ENCODE measurements around the gene NXPE1.
"Not testable (repeated sequence)": the region's sequence is repeated elsewhere in the genome, so short reads cannot be mapped to it uniquely, and the experiment has no call there.

The NXPE1 gene

DNA sequence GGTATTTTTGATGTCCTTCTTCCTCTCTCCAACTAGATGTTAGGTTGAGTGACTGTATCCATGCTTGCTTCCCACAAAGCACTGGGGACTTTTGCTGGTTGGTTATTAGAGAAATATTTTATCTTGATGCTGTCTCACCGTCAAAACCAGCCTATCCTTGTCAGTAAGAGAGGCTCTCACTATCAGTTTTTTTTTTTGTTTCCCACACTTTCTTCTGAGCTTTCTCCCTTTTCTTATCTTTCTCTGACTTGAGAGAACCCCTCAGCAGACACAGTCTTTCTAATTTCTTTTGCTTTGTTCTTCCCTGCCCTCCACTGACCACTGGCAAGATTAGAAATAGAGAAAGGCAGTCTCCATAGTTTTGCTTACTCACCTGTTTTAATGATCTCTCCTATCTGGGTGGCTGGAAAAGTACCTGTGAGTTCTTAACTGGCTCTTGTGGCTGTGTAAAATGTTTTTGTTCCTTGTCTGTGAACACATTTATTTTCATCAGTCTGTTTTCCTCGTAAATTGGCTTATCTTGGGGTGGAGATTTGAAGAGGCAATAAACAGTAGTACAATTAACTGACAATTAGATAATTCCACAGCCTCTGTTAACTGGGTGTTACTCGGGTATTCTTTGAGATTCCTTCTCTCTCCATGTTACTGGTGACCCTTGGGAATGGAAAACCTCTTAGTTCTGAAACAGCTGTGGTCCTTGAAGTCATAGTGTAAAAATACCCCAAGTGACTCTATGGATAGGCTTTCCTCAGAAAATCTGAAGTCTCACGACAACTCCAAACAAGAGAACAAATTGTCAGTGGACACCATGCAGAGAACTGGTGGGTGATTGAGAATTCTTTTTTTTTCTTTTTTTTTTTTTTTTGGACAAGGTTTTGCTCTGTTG lies at the start of gene NXPE1:
NXPE1 (minus strand) TSS at position 457 of the 886 bp plus-strand sequence. CDS start 8,680 bp downstream, outside the sequence.
- DNase-seq: no peak

DNA sequence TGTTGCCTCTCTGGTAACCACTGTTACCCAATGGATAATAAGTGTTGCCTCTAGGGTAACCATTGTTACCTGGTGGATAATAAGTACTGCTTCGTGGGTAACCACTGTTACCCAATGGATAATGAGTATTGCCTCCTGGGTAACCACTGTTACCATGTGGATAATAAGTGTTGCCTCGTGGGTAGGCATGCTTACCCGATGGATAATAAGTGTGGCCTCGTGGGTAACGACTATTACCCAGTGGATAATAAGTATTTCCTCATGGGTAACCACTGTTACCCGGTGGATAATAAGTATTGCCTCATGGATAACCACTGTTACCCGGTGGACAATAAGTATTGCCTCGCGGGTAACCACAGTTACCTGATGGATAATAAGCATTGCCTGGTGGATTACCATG lies 49.7 kb upstream of the NXPE1 start:
- no peak for DNase-seq

DNA sequence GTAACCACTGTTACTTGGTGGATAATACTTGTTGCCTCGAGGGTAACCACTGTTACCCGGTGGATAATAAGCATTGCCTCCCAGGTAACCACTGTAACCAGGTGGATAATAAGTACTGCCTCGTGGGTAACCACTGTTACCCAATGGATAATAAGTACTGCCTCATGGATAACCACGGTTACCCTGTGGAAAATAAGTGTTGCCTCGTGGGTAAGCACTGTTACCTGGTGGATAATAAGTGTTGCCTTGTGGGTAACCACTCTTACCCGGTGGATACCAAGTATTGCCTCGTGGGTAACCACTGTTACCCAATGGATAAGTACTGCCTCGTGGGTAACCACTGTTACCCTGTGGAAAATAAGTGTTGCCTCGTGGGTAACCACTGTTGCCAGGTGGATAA lies 48.9 kb upstream of the NXPE1 start:
- not testable (repeated sequence) for DNase-seq

DNA sequence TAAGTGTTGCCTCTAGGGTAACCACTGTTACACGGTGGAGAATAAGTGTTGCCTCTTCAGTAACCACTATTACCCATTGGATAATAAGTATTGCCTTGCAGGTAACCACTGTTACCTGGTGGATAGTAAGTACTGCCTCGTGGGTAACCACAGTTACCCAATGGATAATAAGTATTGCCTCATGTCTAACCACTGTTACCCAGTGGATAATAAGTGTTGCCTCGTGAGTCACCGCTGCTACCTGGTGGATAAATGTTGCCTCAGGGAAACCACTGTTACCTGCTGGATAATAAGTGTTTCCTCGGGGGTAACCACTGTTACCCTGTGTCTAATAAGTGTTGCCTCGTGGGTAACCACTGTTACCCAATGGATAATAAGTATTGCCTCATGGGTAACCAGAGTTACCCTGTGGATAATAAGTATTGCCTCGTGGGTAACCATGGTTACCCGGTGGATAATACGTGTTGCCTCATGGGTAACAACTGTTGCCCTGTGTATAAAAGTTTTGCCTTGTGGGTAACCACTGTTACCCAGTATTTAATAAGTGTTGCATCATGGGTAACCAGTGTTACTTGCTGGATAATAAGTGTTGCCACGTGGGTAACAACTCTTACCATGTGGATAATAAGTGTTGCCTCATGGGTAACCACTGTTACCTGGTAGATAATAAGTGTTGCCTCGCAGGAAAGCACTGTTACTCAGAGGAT lies 48.2 kb upstream of the NXPE1 start:
- DNase-seq: no peak

DNA sequence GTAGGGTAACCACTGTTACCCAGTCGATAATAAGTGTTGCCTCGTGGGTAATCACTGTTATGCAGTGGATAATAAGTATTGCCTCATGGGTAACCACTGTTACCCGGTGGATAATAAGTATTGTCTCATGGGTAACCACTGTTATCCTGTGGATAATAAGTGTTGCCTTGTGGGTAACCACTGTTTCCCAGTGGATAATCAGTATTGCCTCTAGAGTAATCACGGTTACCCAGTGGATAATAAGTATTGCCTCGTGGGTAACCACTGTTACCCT lies 47.1 kb upstream of the NXPE1 start:
- not testable (repeated sequence) for DNase-seq

DNA sequence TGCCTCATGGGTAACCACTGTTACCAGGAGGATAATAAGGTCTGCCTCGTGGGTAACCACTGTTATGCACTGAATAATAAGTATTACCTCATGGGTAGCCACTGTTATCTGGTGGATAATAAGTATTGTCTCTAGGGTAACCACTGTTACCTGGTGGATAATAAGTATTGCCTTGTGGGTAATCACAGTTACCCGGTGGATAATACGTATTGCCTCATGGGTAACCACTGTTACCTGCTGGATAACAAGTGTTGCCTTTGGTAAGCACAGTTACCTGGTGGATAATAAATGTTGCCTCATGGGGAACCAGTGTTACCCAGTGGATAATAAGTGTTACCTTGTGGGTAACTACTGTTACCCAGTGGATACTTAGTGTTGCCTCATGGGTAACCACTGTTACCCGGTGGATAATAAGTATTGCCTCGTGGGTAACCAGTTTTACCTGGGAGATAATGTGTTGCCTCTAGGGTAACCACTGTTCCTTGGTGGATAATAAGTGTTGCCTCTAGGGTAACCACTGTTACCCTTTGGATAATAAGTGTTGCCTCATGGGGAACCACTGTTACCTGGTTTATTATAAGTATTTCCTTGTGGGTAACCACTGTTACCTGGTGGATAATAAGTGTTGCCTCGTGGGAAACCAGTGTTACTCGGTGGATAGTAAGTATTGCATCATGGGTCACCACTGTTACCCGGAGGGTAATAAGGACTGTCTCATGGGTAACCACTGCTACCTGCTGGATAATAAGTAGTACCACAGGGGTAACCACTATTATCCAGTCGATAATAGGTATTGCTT lies 46.5 kb upstream of the NXPE1 start:
- DNase-seq: no peak

DNA sequence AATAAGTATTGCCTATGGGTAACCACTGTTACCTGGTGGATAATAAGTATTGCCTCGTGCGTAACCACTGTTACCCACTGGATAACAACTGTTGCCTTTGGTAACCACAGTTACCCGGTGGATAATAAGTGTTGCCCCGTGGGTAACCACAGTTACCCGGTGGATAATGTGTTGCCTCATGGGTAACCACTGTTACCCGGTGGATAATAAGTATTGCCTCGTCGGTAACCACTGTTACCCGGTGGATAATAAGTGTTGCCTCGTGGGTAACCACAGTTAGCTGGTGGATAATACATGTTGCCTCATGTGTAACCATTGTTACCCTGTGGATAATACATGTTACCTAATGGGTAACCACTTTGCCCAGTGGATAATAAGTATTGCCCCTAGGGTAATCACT lies 45.7 kb upstream of the NXPE1 start:
- DNase-seq: no peak

DNA sequence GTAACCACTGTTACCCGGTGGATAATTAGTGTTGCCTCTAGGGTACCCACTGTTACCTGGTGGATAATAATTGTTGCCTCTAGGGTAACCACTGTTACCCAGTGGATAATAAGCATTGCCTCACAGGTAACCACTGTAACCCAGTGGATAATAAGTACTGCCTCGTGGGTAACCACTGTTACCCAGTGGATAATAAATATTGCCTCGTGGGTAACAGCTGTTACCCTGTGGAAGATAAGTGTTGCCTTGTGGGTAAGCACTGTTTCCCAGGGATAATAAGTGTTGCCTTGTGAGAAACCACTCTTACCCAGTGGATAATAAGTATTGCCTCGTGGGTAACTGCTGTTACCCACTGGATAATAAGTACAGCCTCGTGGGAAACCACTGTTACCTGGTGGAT lies 45.2 kb upstream of the NXPE1 start:
- no peak for DNase-seq

DNA sequence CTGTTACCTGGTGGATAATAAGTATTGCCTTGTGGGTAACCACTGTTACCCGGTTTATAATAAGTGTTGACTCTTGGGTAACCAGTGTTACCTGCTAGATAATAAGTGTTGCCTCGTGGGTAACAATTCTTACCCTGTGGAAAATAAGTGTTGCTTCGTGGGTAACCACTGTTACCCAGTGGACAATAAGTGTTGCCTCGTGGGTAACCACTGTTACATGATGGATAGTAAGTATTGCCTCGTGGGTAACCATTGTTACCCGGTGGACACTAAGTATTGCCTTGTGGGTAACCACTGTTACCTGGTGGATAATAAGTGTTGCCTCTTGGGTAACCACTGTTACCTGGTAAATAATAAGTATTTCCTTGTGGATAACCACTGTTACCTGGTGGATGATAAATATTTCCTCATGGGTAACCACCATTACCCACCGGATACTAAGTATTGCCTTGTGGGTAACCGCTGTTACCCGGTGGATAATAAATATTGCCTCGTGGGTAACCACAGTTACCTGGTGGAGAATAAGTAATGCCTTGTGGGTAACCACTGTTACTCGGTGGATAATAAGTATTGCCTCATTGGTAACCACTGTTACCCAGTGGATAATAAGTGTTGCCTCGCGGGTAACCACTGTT lies 44.6 kb upstream of the NXPE1 start:
- no peak for DNase-seq

DNA sequence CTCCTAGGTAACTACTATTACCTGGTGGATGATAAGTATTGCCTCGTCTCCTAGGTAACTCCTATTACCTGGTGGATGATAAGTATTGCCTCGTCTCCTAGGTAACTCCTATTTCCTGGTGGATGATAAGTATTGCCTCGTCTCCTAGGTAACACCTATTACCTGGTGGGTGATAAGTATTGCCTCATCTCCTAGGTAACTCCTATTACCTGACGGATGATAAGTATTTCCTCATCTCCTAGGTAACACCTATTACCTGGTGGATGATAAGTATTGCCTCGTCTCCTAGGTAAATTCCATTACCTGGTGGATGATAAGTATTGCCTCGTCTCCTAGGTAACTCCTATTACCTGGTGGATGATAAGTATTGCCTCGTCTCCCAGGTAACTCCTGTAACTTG lies 43.5 kb upstream of the NXPE1 start:
- DNase-seq: not testable (repeated sequence)

DNA sequence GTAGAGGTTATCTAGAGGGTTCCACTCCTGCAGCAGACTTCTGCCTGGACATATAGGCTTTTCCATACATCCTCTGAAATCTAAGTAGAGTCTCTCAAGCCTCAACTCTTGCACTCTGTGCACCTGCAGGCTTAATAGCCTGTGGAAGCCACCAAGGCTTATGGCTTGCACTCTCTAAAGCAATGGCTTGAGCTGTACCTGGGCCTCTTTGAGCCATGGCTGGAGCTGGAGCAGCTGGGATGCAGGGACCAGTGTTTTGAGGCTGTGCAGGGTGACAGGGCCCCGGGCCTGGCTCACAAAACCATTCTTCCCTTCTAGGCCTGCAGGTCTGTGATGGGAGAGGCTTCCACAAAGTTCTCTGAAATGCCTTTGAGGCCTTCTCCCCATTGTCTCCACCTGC lies 38.8 kb upstream of the NXPE1 start:
- no peak for DNase-seq

DNA sequence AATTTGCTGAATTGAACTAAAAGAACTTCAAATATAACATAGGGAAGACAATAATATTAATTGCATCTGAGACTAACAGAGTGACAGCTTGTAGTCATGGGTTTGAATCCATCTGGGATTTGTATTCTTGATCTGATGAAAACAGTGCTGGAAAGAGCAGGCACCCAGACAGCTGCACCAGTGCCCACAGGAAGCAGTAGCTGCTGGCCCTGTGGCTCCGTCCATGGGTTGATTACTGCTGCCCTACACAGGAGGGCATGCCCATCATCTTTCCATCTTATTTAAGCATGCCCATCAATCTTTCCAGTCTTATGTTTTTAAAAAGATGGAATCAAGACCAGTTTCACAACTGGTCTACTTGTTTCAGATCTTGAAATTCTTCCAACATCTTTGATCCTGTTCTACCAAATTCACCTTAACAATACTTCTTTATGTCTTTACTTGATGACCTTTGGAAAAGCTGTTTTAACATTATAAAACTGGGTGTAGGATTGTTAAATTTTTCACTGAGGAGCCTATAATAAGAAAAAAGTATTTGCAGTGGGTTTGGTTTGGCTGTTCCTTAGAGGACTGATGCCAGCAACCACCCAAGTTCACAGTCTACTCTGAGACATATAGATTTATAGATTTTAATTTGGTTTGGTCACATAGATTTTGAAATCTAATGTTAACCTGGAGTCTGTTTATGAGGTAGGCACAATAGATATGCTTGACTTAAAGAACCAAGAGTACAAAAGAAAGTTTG lies 36.7 kb upstream of the NXPE1 start:
- no peak for DNase-seq

DNA sequence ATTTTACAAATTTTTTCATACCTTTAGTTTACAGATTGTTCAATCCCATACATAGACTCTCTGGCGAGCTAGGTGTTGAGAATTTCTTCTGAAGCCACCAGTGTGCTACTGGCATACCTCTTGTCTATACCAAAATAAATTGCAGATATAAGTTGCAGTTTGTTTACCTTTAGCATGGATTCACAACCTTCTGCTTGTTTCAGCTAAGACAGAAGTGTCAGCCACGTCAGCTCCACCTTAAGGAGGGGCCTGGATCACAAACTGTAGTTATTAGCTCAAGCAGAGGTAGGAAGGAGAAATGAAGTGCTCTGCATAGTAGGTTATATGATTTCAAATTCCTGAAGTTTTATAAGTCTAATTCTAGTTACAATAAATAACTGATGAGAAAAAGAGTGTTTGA lies 35.9 kb upstream of the NXPE1 start, which contains the start of gene NXPE4:
NXPE4 (minus strand) TSS at position 216 of the 400 bp plus-strand sequence. CDS start 1,027 bp downstream, outside the sequence.
- DNase-seq: no peak

DNA sequence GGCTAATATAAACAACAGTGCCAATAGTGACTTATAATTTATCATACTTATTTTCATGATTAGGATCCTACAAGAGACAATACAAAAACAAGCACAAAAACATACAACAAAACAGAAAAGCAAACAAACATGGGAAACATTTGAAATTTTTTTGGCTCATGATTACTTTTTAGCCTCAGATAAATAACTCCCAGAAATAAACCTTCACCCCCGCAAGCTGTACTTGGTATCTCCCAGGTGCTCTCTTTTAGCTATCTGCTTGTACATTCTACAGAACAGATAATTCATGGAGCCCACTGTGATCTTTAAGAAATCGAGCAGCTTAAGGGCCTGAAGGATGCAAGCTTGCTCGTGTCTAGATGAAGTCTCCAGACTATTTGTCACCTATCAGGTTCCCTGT lies 35.0 kb upstream of the NXPE1 start:
- no peak for DNase-seq

DNA sequence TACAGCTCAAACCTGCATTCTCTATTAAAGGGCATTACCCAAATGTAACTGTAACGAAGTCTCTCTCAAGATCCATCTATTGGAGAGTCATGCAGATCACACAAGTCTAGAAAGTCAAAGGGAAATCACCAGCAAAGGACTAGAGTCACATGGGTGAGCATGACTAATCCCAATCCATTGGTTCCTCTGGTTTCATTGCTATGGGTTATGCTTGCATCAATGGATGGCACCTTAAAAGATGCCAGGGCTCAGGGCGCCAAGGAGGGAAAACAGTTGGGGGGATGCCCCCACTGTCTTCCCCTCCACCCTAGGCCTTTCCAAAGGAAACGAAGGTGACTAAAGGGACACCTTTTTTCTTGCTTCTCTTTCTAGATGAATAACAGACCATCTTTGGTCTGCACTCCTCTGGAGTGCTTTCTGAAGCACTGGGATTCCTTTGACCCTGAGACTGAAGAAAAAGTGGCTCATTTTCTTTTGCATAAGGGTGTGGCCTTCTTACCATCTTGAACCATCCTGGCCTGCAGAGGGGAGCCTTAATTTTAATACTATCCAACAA lies 27.8 kb upstream of the NXPE1 start:
- no peak for DNase-seq

DNA sequence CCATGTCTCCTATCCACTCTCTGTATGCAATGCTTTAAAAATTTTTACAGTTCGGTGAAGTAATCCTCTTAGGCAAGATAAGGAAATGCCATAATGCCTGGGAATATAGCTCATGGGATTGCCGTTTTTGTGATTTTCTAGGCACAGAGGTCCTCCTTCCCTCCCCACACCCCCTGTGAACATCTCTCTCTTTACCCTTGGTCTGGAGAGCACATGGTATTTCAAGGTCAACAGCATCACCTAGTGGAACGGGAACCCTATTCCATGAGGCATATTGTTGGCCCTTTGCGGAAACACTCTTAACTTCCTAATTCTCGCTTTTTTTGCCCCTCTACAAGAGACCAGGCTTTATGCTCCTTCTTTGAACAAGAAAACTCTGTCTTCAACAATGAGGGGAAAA lies 27.1 kb upstream of the NXPE1 start:
- no peak for DNase-seq

DNA sequence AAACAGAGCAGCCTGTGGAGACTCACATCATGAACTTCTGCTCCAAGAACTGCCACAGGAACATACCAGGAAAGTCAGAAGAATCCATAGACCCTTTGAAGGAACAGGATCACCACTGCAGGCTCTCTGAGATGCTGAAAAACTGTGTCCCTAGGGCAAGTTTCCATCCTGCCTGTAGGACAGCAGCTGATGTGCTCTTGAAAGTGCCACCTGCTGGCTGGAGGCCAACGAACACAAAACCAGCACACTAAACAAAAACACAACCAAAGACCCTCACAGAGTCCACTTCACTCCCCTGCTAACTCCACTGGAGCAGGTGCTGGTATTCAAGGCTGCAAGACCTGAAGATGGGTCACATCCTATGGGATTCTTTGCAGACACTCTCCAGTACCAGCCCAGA lies 12.0 kb upstream of the NXPE1 start:
- no peak for DNase-seq

DNA sequence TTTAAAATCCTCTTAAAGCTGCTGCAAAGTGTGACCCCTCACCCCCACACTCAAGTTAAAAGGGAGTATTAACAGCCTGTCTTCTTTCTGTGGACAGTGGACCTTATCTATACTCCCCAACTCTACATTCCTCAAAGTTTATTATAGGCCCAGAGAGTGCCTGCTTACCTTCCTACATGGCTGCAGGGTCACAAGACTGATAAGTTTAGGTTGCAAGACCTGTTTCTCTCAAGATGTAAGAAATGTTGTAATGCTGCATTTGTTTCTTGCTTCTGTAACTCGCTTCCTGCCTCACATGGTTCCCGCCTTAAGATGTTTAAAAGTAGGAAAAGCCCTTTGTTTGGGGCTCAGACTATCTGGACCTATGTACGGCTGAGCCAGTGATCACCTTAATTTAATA lies 10.1 kb upstream of the NXPE1 start:
- DNase-seq: no peak

DNA sequence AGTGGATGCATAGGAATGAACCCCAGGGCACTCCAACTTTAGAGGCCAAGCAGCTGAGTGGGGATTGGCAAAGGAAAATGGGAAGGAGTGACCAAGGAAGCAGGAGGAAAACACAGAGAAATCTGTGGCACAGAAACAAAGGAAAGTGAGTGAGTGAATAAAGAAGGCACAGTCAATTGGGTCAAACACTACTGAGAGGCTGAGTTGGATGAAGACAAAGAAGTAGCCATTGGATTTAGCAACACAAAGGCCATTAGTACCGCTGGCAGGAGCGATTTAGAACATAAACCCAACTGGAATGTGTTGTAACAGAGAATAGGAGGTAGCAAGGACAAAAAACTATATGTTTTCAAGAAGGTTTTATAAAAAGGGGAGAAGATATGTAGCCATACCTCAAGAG lies 6.6 kb upstream of the NXPE1 start:
- DNase-seq: no peak

DNA sequence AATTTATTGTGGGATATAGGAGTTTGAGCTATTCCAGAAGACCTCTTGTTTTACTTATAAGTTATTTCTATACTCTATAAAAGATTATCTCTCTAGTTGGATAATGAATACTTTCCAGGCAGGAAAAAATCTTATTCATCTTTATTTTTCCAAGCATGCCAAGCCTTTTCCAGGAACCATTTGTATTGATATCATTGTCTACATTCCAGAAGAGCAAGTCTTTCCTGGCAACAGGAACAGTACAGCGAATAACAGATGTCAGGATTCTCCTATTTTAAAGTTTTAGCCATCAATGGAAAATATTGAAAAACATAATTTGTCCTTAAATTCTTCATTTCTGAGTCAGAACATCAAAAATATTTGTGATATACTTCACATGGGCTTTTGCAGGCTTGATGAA lies 5.2 kb upstream of the NXPE1 start:
- no peak for DNase-seq

DNA sequence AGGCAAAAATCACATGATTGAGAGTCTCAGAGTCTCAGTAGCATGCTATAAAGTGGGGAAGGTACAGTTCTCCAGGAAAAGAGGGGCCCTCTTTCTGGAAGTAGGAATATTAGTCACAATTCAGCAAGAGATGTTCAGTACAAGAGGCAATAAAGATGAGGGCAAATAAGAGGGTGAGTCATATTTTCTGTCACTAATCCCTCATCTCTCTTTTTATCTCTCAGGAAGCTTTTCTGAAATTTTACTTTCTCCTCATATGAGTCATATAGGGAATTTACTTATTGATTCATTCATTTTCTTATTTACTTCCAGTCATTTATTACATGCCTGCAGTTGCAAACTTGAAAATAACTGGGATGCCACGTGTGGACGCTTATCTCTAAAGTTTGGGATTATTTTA lies 3.4 kb upstream of the NXPE1 start:
- DNase-seq: no peak

Measured in NCI-H345 (cell line).